ENCODE measurements around the gene LEKR1.
"Not testable (repeated sequence)": the region's sequence is repeated elsewhere in the genome, so short reads cannot be mapped to it uniquely, and the experiment has no call there.

LEKR1 gene

GRCh38 chr3:156811089-156811862 lies 14.9 kb upstream of the LEKR1 start:
- DNase-seq = no peak

- DNase-seq = no peak
These were observed 13.4 kb upstream of the LEKR1 start for GRCh38 chr3:156812521-156813335.

GRCh38 chr3:156814295-156814694 lies 11.9 kb upstream of the LEKR1 start:
- DNase-seq = no peak

- no peak for DNase-seq
These were observed 9.9 kb upstream of the LEKR1 start for GRCh38 chr3:156816091-156816793.

- DNase-seq = no peak
These were observed 9.1 kb upstream of the LEKR1 start for GRCh38 chr3:156816794-156817645.

GRCh38 chr3:156817646-156818272 lies 8.4 kb upstream of the LEKR1 start:
- DNase-seq = no peak

GRCh38 chr3:156818273-156818651 lies 7.9 kb upstream of the LEKR1 start:
- no peak for DNase-seq

DNA sequence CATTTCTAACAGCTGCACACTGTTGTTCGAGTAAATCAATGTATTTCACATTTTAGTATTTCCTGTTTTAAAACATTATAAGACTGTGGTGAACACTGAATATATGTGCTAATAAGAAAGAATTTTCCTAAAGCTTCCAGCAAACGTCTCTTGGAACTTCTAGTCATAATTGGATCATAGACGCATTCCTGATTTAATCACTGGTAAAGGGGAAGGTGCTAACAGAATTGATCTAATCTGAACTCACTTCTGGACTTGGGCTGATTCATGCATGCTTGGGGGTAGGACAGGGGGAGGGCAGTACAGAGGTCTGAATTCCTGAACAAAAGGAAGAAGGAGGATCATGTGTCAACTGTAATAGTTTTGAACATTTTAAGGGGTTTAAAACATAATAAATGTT lies 7.3 kb upstream of the LEKR1 start:
- no peak for DNase-seq

- no peak for DNase-seq
These were observed 6.1 kb upstream of the LEKR1 start for GRCh38 chr3:156819842-156820691.

DNA sequence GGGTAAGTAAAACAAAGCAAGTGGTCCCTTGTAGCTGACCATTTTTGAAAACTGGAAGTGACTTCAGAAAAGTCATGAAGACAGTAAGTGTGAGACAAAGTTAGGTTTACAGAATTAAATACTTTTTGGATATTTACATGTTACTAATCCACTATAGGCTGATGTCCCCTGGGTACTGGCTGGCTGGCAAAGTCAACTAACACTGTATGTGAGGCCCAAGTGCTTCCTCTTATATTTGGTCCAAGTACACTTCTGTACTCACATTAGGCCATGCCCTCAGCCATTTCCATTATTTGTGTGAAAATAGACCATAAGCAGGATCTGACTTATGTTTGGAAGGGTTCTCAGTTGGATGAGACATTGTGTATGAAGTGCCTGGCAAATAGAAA lies 5.5 kb upstream of the LEKR1 start:
- no peak for DNase-seq

GRCh38 chr3:156822626-156823260 lies 3.4 kb upstream of the LEKR1 start:
- DNase-seq = not testable (repeated sequence)

- DNase-seq = no peak
These were observed 384 bp upstream of the LEKR1 start for GRCh38 chr3:156825795-156826143.

DNA sequence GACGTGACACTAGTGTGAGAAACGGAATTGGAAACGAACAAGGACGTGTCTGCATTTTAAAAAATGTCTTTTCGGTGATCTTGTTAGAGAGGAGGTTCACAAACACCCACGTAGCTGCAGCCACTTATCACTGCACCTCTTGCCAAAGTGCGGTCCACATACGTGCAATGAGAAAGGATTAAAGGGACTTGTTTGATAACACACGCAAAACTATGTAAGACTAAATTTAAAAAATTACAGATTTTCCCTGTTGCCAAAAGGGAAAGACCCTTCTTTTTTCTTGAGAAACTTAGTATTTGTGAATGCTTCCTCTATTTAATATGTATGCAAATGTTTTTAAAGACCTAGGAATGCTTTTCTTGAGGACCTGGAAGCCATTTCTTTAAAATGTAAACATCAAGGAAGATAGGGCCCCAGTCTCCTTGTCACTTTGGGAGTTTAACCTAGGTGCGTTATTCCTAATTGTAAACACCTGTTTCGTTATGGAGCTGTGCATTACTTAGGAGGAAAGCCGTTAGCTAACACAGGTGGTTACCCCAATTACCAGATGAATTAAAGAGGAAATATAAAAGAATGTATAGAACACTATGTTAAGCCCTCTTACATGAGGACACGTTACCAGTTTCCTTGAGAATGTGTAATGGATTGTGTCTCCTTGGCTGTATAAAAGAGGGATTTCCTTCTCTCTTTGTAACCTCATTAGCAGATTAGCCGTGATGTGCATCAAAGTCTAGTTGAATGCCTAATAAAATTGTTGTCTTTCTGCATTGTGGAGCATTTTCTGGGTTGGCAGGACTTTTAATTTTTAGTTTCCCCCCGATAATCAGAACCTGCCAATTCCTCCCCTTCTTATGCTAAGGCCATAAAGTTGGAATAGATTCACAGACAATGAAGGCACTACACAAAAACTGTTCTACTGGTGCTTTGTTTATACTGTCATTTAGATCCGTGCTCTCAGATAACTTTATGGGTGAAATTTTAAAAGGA lies 1.0 kb downstream of the LEKR1 start:
- DNase-seq = no peak

- no peak for DNase-seq
These were observed 4.9 kb downstream of the LEKR1 start for GRCh38 chr3:156831006-156831405.

DNA sequence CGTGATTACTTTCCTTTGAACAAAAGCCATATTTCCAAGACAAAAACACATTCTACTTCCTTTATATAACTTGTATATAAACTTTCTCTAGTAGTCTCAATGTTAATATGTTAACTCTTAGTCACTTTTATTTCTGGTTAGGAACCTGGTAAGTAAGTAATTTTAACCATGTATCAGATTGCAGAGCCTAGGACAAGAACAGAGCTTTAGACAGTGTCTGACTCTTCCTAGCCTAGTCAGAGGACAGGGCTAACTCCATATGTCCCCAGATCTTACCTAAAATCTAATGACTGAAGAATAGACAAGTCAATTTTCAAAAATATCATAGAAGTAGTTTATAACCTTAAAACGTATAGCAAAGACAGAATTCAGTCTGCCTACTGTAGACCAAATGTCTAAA lies 8.3 kb downstream of the LEKR1 start:
- DNase-seq = no peak

GRCh38 chr3:156834962-156835535 lies 8.9 kb downstream of the LEKR1 start:
- DNase-seq = no peak

- no peak for DNase-seq
These were observed 10.5 kb downstream of the LEKR1 start for GRCh38 chr3:156836701-156837100.

GRCh38 chr3:156837115-156837514 lies 11.0 kb downstream of the LEKR1 start:
- DNase-seq = no peak

GRCh38 chr3:156838035-156838434 lies 11.9 kb downstream of the LEKR1 start:
- DNase-seq = no peak

All from GDM1 (cell line).